IMR-90 (cell line): ENCODE data around the gene PRKRA. TPM values are rescaled to one million over a fixed set of nuclear protein-coding genes. Genes with fewer than 3 reads are reported as not detected.

ENCODE experiments used
- ATAC-seq: fragments of 200-7000 bp; cut with Tn5 transposase; 2 replicates; pipeline ENCODE4 v1.9.1; 2020; ENCODE audit warnings: low read depth, mild to moderate bottlenecking, moderate library complexity
- BruUV-seq: library from RNA; stranded (reverse); fragments of 400-500 nt; replicated peaks from 2 replicates; lab custom pipeline; 2021; lab: Mats Ljungman, UMichigan
- CTCF ChIA-PET: fragments of 300-600 bp; formaldehyde crosslinking; extraction: SDS; loops from one replicate; lab custom pipeline; 2021; ENCODE audit warnings: antibody characterized with exemption; lab: Yijun Ruan, JAX
- POLR2A ChIA-PET: fragments of 300-600 bp; sonication (Branson Sonifier 250); formaldehyde crosslinking; loops from one replicate; lab custom pipeline; 2022; ENCODE audit warnings: antibody characterized with exemption; ENCODE audit not compliant: unreplicated experiment; lab: Charles Lee
- DNase-seq: peaks from one replicate; pipeline ENCODE4 v3.0.0; 2013
- H2AFZ ChIP-seq: replicated peaks from 2 replicates; pipeline ENCODE3; 2013; ENCODE audit warnings: low read length, mild to moderate bottlenecking; ENCODE audit not compliant: poor library complexity
- H2AK5ac ChIP-seq: 2 replicates; pipeline ENCODE4 v1.6.1; 2013; ENCODE audit warnings: low read depth, low read length, inconsistent platforms
- H2AK9ac ChIP-seq: replicated peaks from 2 replicates; pipeline ENCODE3; 2013; ENCODE audit warnings: mild to moderate bottlenecking, low read depth, low read length, moderate library complexity; ENCODE audit not compliant: poor library complexity
- H2BK120ac ChIP-seq: 2 replicates; pipeline ENCODE4 v1.6.1; 2013; ENCODE audit warnings: low read depth, low read length, inconsistent platforms
- H2BK15ac ChIP-seq: 3 replicates; pipeline ENCODE4 v1.6.1; 2013; ENCODE audit warnings: low read depth, low read length, inconsistent platforms
- H2BK20ac ChIP-seq: 2 replicates; pipeline ENCODE4 v1.6.1; 2013; ENCODE audit warnings: low read depth, mild to moderate bottlenecking, inconsistent platforms, low read length, moderate library complexity
- H2BK5ac ChIP-seq: 2 replicates; pipeline ENCODE4 v1.6.1; 2013; ENCODE audit warnings: mild to moderate bottlenecking, low read depth, low read length, inconsistent platforms; ENCODE audit not compliant: poor library complexity, severe bottlenecking
- H3K14ac ChIP-seq: replicated peaks from 2 replicates; pipeline ENCODE4 v1.6.1; 2013; ENCODE audit warnings: low read depth, low read length, inconsistent platforms
- H3K18ac ChIP-seq: 2 replicates; pipeline ENCODE4 v1.6.1; 2013; ENCODE audit warnings: low read depth, low read length, control low read depth
- H3K23ac ChIP-seq: 2 replicates; pipeline ENCODE4 v1.6.1; 2013; ENCODE audit warnings: low read depth, low read length, inconsistent platforms
- H3K27ac ChIP-seq: 2 replicates; pipeline ENCODE4 v1.5.1; 2013; ENCODE audit warnings: mild to moderate bottlenecking, control low read depth, low read length; ENCODE audit not compliant: insufficient read depth
- H3K27me3 ChIP-seq: 2 replicates; pipeline ENCODE4 v1.6.1; 2013; ENCODE audit warnings: low read length; ENCODE audit not compliant: control insufficient read depth, insufficient read depth
- H3K36me3 ChIP-seq: 2 replicates; pipeline ENCODE4 v1.6.1; 2013; ENCODE audit warnings: low read length, mixed read lengths; ENCODE audit not compliant: control insufficient read depth, insufficient read depth
- H3K4ac ChIP-seq: 2 replicates; pipeline ENCODE4 v1.6.1; 2013; ENCODE audit warnings: low read depth, low read length, inconsistent platforms
- H3K4me1 ChIP-seq: 2 replicates; pipeline ENCODE4 v1.6.1; 2013; ENCODE audit warnings: low read length, mixed read lengths; ENCODE audit not compliant: control insufficient read depth, insufficient read depth
- H3K4me2 ChIP-seq: 2 replicates; pipeline ENCODE4 v1.6.1; 2013; ENCODE audit warnings: low read depth, mild to moderate bottlenecking, control low read depth, low read length, moderate library complexity
- H3K4me3 ChIP-seq: 2 replicates; pipeline ENCODE4 v1.5.1; 2013; ENCODE audit warnings: low read depth, mild to moderate bottlenecking, control low read depth, low read length, moderate library complexity; ENCODE audit not compliant: insufficient read depth
- H3K56ac ChIP-seq: 2 replicates; pipeline ENCODE4 v1.6.1; 2013; ENCODE audit warnings: low read length, inconsistent platforms; ENCODE audit not compliant: insufficient read depth; ENCODE audit errors: extremely low read depth
- H3K79me1 ChIP-seq, 2 experiments: 2 replicates each; pipeline ENCODE4 v1.6.1; 2013; ENCODE audit warnings: low read length in 2 of 2, inconsistent platforms in 1 of 2, low read depth in 1 of 2
- H3K9ac ChIP-seq: 2 replicates; pipeline ENCODE4 v1.6.1; 2013; ENCODE audit warnings: low read depth, low read length, control low read depth
- H3K9me1 ChIP-seq: 2 replicates; pipeline ENCODE4 v1.6.1; 2013; ENCODE audit warnings: low read length, inconsistent platforms; ENCODE audit not compliant: insufficient read depth
- H3K9me3 ChIP-seq: 2 replicates; pipeline ENCODE4 v1.6.1; 2013; ENCODE audit warnings: low read length; ENCODE audit not compliant: control insufficient read depth, insufficient read depth
- H4K20me1 ChIP-seq: 2 replicates; pipeline ENCODE4 v1.6.1; 2013; ENCODE audit warnings: low read length, inconsistent platforms; ENCODE audit not compliant: insufficient read depth
- H4K5ac ChIP-seq: 2 replicates; pipeline ENCODE4 v1.6.1; 2013; ENCODE audit warnings: mild to moderate bottlenecking, low read depth, low read length, control low read depth
- H4K8ac ChIP-seq, 2 experiments: 2 replicates each; pipeline ENCODE4 v1.6.1; 2013; ENCODE audit warnings: low read depth in 2 of 2, low read length in 2 of 2, control low read depth in 1 of 2, inconsistent platforms in 1 of 2
- H4K91ac ChIP-seq: 2 replicates; pipeline ENCODE4 v1.6.1; 2013; ENCODE audit warnings: low read depth, low read length, inconsistent platforms; ENCODE audit not compliant: insufficient read depth
- BHLHE40 ChIP-seq: fragments of 150-350 bp; IDR thresholded peaks from 2 replicates; pipeline ENCODE4 v1.6.1; 2016; ENCODE audit warnings: mild to moderate bottlenecking, low read depth, low read length
- CEBPB ChIP-seq: IDR thresholded peaks from 2 replicates; pipeline ENCODE4 v1.6.1; 2012; ENCODE audit warnings: low read depth, low read length, improper control_type of control experiment
- CHD1 ChIP-seq: IDR thresholded peaks from 2 replicates; pipeline ENCODE4 v1.6.1; 2012; ENCODE audit warnings: low read depth, low read length, improper control_type of control experiment
- FOS ChIP-seq: fragments of 150-350 bp; IDR thresholded peaks from 2 replicates; pipeline ENCODE4 v1.6.1; 2016; ENCODE audit warnings: low read depth, low read length
- MAFK ChIP-seq: IDR thresholded peaks from 2 replicates; pipeline ENCODE4 v1.6.1; 2012; ENCODE audit warnings: low read depth, low read length, improper control_type of control experiment
- MAZ ChIP-seq: IDR thresholded peaks from 2 replicates; pipeline ENCODE4 v1.6.1; 2012; ENCODE audit warnings: low read depth, mild to moderate bottlenecking, low read length, improper control_type of control experiment, moderate library complexity, borderline replicate concordance
- MXI1 ChIP-seq: IDR thresholded peaks from 2 replicates; pipeline ENCODE4 v1.6.1; 2012; ENCODE audit warnings: low read depth, mild to moderate bottlenecking, low read length, moderate library complexity, borderline replicate concordance
- POLR2A ChIP-seq: IDR thresholded peaks from 2 replicates; pipeline ENCODE4 v1.6.1; 2012; ENCODE audit warnings: mild to moderate bottlenecking, low read depth, low read length
- RAD21 ChIP-seq: IDR thresholded peaks from 2 replicates; pipeline ENCODE4 v1.6.1; 2012; ENCODE audit warnings: low read length, improper control_type of control experiment
- RCOR1 ChIP-seq: IDR thresholded peaks from 2 replicates; pipeline ENCODE4 v1.6.1; 2012; ENCODE audit warnings: mild to moderate bottlenecking, low read length, improper control_type of control experiment; ENCODE audit not compliant: insufficient replicate concordance
- RFX5 ChIP-seq: IDR thresholded peaks from 2 replicates; pipeline ENCODE4 v1.8.0; 2012; ENCODE audit warnings: low read depth, mild to moderate bottlenecking, low read length, moderate library complexity
- SMC3 ChIP-seq: fragments of 150-350 bp; IDR thresholded peaks from 2 replicates; pipeline ENCODE4 v1.6.1; 2016; ENCODE audit warnings: low read depth, mild to moderate bottlenecking, antibody characterized with exemption, low read length, moderate library complexity
- WGBS, 2 experiments: methylation state at CpG; one replicate each; pipeline versions ENCODE4 v1.1.5 to v1.1.7; 2013; ENCODE audit warnings: missing lambda C conversion rate in 2 of 2; ENCODE audit not compliant: insufficient read length in 1 of 2; ENCODE audit errors: extremely low coverage in 2 of 2; 5-methylcytosine and 5-hydroxymethylcytosine counted together
- dilution Hi-C: fragments of 300-500 bp; cut with HindIII; formaldehyde crosslinking; loops from one replicate; pipeline ENCODE4 v1.14.3; 2018; ENCODE audit warnings: low sequenced_read_pairs; ENCODE audit not compliant: unreplicated experiment
- in situ Hi-C: fragments of 300-500 bp; cut with MboI; formaldehyde crosslinking; loops from 3 replicates; pipeline ENCODE4 v1.14.3; 2019; ENCODE audit warnings: low sequenced_read_pairs, inconsistent platforms, mixed read lengths
- intact Hi-C: fragments of 100-400 bp; cut with micrococcal nuclease; formaldehyde crosslinking; loops from 2 replicates; pipeline ENCODE4 v1.10.0; 2022
- polyA plus RNA-seq, 3 experiments: library from polyadenylated mRNA; depleted of rRNA; stranded (reverse); fragments of >200 nt; gene quantifications; 2 replicates each; pipeline ENCODE4 v1.2.3, GENCODE V29; 2012; ENCODE audit warnings: low replicate concordance in 1 of 3
- total RNA-seq: library from RNA; depleted of rRNA; stranded (reverse); fragments of >200 nt; gene quantifications from 2 replicates; pipeline ENCODE4 v1.2.3, GENCODE V29; 2012
- TF ChIP-seq, protein P1 (sequence below): fragments of 150-350 bp; IDR thresholded peaks from 2 replicates; pipeline ENCODE4 v1.6.1; 2017; ENCODE audit warnings: mild to moderate bottlenecking, antibody characterized with exemption, low read length, low read depth
- TF ChIP-seq, protein P2 (sequence below): fragments of 150-350 bp; IDR thresholded peaks from 2 replicates; pipeline ENCODE4 v1.6.1; 2016; ENCODE audit warnings: low read depth, mild to moderate bottlenecking, low read length, moderate library complexity, borderline replicate concordance
- TF ChIP-seq, protein P3 (sequence below): conservative IDR thresholded peaks from 2 replicates; pipeline ENCODE4 v1.5.1; 2012; ENCODE audit warnings: mild to moderate bottlenecking, low read depth, low read length, improper control_type of control experiment

Gene PRKRA
- total and polyA plus RNA-seq, 2 of the 4 experiments (the other 2 are of a cell fraction) = 39.5 to 53.6 TPM

DNA sequence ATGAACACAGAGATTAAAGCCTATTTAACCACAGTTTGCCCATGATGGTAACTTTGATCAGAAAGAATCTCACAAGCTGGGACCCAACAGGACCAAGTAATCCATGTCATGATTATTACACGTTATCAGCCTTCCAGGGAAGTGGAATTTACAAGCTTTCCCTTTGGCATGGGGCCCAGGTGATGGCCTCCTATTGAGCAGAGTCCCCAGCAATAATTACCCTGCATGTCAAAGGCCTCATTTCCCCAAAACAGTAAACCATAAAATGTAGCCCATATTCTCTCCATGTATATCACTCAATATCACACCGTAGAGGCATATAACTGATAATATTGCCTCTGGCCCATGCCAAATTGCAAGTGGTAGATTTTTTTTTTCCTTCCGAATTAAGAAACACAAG, 38.9 kb downstream of the PRKRA start:
- Histone ChIP-seq H4K5ac (no peak overlapping the region), H3K27ac (no peak overlapping the region), H3K9ac (no peak overlapping the region), H4K20me1 (no peaks in the 10 kb centered on the region), H3K9me3 (no peaks in the 10 kb centered on the region), H2BK15ac (no peak overlapping the region), H3K4me2 (no peak overlapping the region), H2BK20ac (no peak overlapping the region), H2BK5ac (no peak overlapping the region), H3K4me1 (no peaks in the 10 kb centered on the region), H3K9me1 (no peaks in the 10 kb centered on the region; the same call in 1 of the 2 replicates), H2BK120ac (no peak overlapping the region; the same call in 1 of the 2 replicates), H3K79me1 (peaks cover 0 to 15% of the 10 kb centered on the region in 2 experiments; a peak in 2 of 4 replicates), H3K56ac (no peak overlapping the region), H3K14ac (no peak overlapping the region), H2AFZ (no peak overlapping the region), H3K27me3 (no peaks in the 10 kb centered on the region), H3K36me3 (no peaks in the 10 kb centered on the region), H3K23ac (no peak overlapping the region), H4K8ac (no peak overlapping the region), H4K91ac (no peak overlapping the region), H3K18ac (no peak overlapping the region), H3K4me3 (no peak overlapping the region), H3K4ac (no peak overlapping the region), H2AK9ac (no peak overlapping the region), H2AK5ac (no peak overlapping the region)
- in situ Hi-C loops (no loop called here), intact Hi-C loops (no loop called here), dilution Hi-C loops (no loop called here)
- DNase-seq = no peak
- no peak for ATAC-seq
- no CpG with 5 or more reads among the region's 3 CpGs for WGBS, 2 experiments
- ChIA-PET POLR2A (no interaction called here), CTCF (no interaction called here)
- TF ChIP-seq RCOR1 (no peak), RAD21 (no peak), CHD1 (no peak), FOS (no peak), MXI1 (no peak), RFX5 (no peak), MAFK (no peak), MAZ (no peak), SMC3 (no peak), POLR2A (no peak), BHLHE40 (no peak), CEBPB (no peak)
- TF ChIP-seq, protein P1, sequence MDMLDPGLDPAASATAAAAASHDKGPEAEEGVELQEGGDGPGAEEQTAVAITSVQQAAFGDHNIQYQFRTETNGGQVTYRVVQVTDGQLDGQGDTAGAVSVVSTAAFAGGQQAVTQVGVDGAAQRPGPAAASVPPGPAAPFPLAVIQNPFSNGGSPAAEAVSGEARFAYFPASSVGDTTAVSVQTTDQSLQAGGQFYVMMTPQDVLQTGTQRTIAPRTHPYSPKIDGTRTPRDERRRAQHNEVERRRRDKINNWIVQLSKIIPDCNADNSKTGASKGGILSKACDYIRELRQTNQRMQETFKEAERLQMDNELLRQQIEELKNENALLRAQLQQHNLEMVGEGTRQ = no peak
- TF ChIP-seq, protein P2, sequence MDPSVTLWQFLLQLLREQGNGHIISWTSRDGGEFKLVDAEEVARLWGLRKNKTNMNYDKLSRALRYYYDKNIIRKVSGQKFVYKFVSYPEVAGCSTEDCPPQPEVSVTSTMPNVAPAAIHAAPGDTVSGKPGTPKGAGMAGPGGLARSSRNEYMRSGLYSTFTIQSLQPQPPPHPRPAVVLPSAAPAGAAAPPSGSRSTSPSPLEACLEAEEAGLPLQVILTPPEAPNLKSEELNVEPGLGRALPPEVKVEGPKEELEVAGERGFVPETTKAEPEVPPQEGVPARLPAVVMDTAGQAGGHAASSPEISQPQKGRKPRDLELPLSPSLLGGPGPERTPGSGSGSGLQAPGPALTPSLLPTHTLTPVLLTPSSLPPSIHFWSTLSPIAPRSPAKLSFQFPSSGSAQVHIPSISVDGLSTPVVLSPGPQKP = no peak
- TF ChIP-seq, protein P3, sequence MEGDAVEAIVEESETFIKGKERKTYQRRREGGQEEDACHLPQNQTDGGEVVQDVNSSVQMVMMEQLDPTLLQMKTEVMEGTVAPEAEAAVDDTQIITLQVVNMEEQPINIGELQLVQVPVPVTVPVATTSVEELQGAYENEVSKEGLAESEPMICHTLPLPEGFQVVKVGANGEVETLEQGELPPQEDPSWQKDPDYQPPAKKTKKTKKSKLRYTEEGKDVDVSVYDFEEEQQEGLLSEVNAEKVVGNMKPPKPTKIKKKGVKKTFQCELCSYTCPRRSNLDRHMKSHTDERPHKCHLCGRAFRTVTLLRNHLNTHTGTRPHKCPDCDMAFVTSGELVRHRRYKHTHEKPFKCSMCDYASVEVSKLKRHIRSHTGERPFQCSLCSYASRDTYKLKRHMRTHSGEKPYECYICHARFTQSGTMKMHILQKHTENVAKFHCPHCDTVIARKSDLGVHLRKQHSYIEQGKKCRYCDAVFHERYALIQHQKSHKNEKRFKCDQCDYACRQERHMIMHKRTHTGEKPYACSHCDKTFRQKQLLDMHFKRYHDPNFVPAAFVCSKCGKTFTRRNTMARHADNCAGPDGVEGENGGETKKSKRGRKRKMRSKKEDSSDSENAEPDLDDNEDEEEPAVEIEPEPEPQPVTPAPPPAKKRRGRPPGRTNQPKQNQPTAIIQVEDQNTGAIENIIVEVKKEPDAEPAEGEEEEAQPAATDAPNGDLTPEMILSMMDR = no peak
- BruUV-seq = no TSS peak
